Measurements from ENCODE around the gene FKBP8. TPM values are rescaled to one million over a fixed set of nuclear protein-coding genes. Genes with fewer than 3 reads are reported as not detected.

The FKBP8 gene
- total and polyA plus RNA-seq, 8 donors = 87.8 to 819 (median 223) TPM

GRCh38 chr19:18515959-18516358, 27.4 kb downstream of the FKBP8 start:
- intact Hi-C loops (cut with DNase I; ENCODE audit: low total_unique reads) = loop anchor here (5.0 kb wide), 1 partner anchor 34 kb away; no protein-coding TSS in a partner anchor
- TF ChIP-seq, protein P1, sequence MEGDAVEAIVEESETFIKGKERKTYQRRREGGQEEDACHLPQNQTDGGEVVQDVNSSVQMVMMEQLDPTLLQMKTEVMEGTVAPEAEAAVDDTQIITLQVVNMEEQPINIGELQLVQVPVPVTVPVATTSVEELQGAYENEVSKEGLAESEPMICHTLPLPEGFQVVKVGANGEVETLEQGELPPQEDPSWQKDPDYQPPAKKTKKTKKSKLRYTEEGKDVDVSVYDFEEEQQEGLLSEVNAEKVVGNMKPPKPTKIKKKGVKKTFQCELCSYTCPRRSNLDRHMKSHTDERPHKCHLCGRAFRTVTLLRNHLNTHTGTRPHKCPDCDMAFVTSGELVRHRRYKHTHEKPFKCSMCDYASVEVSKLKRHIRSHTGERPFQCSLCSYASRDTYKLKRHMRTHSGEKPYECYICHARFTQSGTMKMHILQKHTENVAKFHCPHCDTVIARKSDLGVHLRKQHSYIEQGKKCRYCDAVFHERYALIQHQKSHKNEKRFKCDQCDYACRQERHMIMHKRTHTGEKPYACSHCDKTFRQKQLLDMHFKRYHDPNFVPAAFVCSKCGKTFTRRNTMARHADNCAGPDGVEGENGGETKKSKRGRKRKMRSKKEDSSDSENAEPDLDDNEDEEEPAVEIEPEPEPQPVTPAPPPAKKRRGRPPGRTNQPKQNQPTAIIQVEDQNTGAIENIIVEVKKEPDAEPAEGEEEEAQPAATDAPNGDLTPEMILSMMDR (IDR thresholded peaks at IDR 0.05) = no peak
- no peak for TF ChIP-seq POLR2A (IDR thresholded peaks at IDR 0.05)
- TF ChIP-seq EP300 (IDR thresholded peaks at IDR 0.05) = no peak
- TF ChIP-seq POLR2AphosphoS5 (IDR thresholded peaks at IDR 0.05) = no peak
- peak overlapping the region in 3 of 5 donors; percentile 62 to 84 (median 69) for H3K27ac ChIP-seq
- no peak for DNase-seq
- H3K4me3 ChIP-seq = no peak overlapping the region
- H3K9me3 ChIP-seq = no peaks in the 10 kb centered on the region
- peaks cover 29 to 91% (median 76%) of the 10 kb centered on the region in 4 donors for H3K4me1 ChIP-seq
- 68 to 87% (median 76%) methylated on average over 5 of the region's 5 CpGs for WGBS, 5 donors
- H3K27me3 ChIP-seq = no peaks in the 10 kb centered on the region
- no peaks in the 10 kb centered on the region for H3K36me3 ChIP-seq

DNA sequence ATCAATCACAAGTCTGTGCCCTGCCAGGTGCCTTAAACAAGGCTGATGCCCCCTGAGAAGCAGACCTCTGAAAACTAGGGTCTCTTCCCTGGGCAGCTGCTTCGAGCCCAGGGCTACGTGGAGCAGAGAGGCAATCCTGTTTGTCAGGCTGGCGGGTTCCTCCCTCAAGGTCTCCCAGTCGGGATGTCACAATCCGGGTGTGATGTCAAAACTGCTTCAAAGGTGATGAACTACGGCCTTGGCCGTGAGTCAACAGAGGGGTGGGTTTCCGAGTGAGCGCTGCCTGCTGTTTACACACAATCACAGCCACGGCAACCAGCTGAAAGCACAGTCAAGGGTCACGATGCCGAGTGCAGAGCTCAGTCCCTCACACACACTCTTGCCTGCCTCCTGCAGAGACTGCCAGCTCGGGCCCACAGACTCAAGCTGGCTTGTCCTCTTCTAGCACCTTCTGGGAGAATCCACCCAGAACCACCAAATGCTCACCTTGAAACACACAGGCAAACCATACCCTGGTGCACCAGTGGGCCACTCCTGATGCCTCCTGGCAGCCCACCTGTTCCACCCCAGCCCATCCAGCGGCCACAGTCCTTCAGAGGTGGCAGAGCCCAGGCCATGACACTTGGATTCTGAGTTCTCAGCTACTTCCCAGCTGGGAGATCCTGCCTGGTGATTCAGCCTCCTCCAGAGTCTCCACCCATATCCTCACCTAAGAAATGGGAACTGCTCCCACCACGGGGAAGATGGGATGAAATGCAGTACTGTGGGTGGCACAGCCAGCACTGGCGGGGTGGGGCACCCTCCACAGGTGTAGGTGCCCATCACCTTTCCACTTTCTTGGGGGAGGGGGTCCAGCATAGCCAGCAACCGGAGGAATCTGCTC, 28.3 kb downstream of the FKBP8 start:
- Histone ChIP-seq H3K9me3 (no peaks in the 10 kb centered on the region), H3K27me3 (no peaks in the 10 kb centered on the region), H3K36me3 (no peaks in the 10 kb centered on the region), H3K4me1 (peaks cover 27 to 97% (median 73%) of the 10 kb centered on the region in 4 donors), H3K4me3 (no peak overlapping the region), H3K27ac (peak overlapping the region; percentile 35 to 84 (median 63))
- DNase-seq = peak; percentile 71 to 90
- TF ChIP-seq POLR2AphosphoS5 (IDR thresholded peaks at IDR 0.05) (peak in 2 of 3 donors; percentile 47 to 64), POLR2A (IDR thresholded peaks at IDR 0.05) (no peak)
- WGBS, 5 donors = 28 to 34% (median 31%) methylated on average over 17 of the region's 17 CpGs
- intact Hi-C loops (cut with DNase I; ENCODE audit: low total_unique reads) = loop anchor here (5.0 kb wide), 1 partner anchor 33 kb away; no protein-coding TSS in a partner anchor

- H3K4me3 ChIP-seq = no peak overlapping the region
- H3K27ac ChIP-seq = peak overlapping the region in 3 of 5 donors; percentile 58 to 84 (median 69)
- intact Hi-C loops (cut with DNase I; ENCODE audit: low total_unique reads) = no loop called here
- WGBS, 5 donors = 64 to 74% (median 68%) methylated on average over 11 of the region's 11 CpGs
- DNase-seq = no peak
- no peaks in the 10 kb centered on the region for H3K36me3 ChIP-seq
- H3K4me1 ChIP-seq = peaks cover 25 to 97% (median 73%) of the 10 kb centered on the region in 4 donors
- H3K27me3 ChIP-seq = no peaks in the 10 kb centered on the region
- no peaks in the 10 kb centered on the region for H3K9me3 ChIP-seq
- TF ChIP-seq EP300 (IDR thresholded peaks at IDR 0.05) (no peak), POLR2AphosphoS5 (IDR thresholded peaks at IDR 0.05) (no peak), POLR2A (IDR thresholded peaks at IDR 0.05) (no peak)
- TF ChIP-seq, protein P1 (IDR thresholded peaks at IDR 0.05) = no peak
Measured at GRCh38 chr19:18513868-18514267, 29.5 kb downstream of the FKBP8 start.

GRCh38 chr19:18510216-18510615, 33.2 kb downstream of the FKBP8 start:
- 89 to 96% (median 93%) methylated on average over 7 to 8 of the region's 8 CpGs for WGBS, 5 donors
- no peaks in the 10 kb centered on the region for H3K9me3 ChIP-seq
- H3K36me3 ChIP-seq = no peaks in the 10 kb centered on the region
- intact Hi-C loops (cut with DNase I; ENCODE audit: low total_unique reads) = no loop called here
- no peaks in the 10 kb centered on the region for H3K27me3 ChIP-seq
- peak overlapping the region in 1 of 5 donors; percentile 18 for H3K27ac ChIP-seq
- DNase-seq = no peak
- H3K4me3 ChIP-seq = no peak overlapping the region
- TF ChIP-seq POLR2A (IDR thresholded peaks at IDR 0.05) (no peak), POLR2AphosphoS5 (IDR thresholded peaks at IDR 0.05) (no peak), EP300 (IDR thresholded peaks at IDR 0.05) (no peak)
- TF ChIP-seq, protein P1 (IDR thresholded peaks at IDR 0.05) = no peak
- H3K4me1 ChIP-seq = peaks cover 45 to 97% (median 83%) of the 10 kb centered on the region in 4 donors
